Iris pigment epithelial cell (primary cell): ENCODE data around the gene CX3CL1.
A peak's percentile ranks its signal among the peaks of the same experiment; 100 is the strongest.

ENCODE experiments used
- DNase-seq: peaks from one replicate; pipeline ENCODE4 v3.0.0-alpha.2; 2011; ENCODE audit warnings: low read depth

CX3CL1 gene

DNA sequence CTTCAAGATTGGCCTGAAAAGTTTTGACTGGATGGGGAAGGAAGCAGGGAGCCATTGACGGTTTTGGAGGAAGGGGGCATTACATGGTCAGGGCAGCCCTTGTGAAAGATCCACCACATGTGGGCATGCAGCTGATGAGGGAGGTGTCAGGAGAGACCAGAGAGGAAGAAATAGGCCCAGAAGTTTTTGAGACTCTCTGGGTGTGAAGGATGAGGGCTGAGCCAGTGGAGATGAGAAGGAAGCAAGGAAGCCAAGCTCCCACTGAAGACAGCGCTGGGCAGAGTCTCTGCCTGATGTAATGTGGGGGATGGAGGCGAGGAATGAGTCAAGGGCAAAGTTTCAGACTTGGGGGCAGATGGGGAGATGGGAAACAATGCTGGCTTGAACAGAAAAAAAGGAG is 32.8 kb downstream of the CX3CL1 start:
- no peak for DNase-seq

DNA sequence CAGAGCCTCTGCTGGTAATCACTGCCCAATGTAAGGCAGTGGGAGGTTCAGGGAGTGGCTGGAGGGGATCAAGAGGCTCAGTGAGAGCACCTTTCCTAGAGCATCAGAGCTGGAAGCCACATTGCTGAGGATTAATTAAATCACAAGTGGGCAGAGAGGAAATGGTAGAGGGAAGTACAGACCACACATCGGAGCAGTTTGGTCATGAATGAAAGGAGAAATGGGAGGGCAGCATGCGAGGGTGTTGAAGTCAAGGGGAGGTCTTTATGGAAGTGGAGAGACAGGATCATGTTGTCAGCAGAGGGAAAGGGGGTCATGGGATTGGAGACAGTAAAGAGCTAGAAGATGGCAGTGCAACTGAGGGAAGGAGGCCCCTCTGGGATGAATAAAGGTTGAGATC is 34.6 kb downstream of the CX3CL1 start:
- DNase-seq = no peak

DNA sequence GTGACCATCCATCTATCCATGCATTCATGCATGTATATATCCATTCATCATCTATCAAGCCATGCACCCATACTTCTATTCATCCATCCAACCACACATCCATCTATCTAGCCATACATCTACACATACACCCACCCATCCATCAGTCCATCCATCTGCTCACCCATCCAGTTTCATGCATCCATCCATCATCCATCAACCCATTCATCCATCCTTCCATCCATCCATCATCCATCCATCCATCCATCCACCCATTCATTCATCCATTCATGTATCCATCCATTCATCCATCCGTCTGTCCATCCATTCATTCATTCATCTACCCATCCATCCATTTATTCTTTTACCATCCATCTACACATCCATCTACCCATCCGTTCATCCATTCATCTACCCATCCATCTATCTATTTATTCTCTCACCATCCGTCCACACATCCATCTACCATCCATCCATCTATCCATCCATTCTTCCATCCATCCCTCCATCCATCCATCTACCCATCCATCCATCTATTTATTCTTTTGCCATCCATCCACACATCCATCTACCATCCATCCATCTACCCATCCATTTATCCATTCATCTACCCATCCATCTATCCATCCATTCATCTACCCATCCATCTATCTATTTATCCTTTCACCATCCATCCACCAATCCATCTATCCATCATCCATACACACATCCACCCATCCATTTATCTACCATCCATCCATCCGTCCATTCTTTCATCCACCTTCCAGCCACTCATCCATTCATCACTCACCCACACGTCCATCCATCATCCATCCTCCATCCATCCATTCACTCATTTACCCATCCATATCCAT is 35.4 kb downstream of the CX3CL1 start:
- no peak for DNase-seq

DNA sequence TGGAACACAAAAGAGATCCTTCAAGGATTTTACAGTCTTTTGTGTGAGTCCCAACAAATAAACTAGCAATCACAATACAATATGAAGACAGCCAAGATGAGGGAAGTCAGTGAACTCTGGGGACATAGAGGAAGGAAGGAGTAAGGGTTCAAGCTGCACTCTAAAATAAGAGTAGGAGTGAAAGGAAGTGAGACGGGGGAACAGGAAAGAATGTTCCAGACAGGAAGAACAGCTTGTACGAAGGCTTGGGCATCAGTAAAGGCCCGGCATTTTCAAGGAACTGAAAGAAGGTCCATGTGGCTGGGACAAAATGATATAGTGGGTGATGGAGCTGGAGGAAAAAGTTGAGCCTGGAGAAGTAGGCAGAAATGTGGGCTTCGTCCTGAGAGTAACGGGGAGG is 36.8 kb downstream of the CX3CL1 start:
- DNase-seq = no peak

DNA sequence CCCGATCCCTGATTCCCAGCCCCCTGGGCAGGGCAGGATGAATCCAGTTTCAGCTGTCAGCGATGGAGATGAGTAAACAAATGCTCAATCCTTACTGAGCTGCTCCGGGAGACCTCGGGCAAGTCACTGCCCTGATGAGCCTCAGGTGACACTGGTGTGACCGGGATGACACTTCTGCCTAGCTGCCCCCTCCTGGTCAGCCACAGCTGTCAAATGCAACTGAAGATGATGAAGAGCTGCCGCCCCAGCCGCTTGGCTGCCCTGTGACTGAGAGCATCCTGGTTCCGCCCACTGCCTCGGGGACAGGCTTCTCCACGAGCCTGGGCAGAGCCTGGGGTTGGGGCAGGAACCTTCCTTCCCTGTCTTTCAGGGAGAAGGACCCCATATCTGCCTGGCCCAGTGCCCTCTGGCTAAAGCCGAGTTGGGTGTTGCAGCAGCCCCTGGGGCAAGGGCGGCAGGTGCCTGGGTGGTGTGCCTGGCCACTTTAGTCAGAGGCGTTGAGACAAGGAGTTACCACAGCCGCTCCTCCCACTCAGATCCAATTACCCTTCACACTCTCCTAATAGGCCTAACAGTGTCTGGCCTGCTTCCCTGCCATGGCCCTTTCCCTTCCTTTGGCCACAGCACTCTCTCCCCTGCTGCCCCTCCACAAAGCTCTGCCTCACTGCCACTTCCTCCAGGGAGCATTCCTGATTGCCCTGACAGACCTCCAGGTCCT is 37.7 kb downstream of the CX3CL1 start:
- no peak for DNase-seq

DNA sequence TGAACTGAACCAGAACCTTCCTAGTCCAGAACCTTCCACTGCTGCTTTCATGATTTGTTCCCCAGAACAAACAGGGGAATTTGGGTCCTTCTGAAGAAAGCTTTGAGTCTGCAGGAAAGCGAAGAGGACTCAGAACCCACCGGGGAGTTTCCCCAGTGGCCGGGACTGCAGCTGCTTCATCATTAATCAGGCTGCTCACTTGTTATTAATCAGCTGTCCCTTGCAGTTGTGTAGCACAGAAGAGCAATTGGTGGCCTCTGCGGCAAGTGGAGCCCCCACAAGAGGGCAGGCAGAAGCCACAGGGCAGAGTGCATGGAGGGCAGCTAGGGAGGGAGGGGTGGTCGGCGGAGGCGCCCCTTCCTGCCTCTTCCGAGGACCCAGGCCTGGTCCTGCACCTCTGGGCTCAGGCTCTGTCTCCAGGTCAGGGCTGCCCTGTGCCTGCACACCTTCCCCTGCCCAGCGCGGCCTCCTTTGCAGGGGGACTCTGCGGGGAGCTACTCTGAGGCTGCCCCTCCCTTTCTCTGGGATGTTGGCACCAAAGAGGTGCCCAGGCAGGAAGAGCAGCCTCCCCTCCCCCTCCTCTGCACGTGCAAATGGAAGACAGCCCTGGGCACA is 39.2 kb downstream of the CX3CL1 start:
- no peak for DNase-seq

DNA sequence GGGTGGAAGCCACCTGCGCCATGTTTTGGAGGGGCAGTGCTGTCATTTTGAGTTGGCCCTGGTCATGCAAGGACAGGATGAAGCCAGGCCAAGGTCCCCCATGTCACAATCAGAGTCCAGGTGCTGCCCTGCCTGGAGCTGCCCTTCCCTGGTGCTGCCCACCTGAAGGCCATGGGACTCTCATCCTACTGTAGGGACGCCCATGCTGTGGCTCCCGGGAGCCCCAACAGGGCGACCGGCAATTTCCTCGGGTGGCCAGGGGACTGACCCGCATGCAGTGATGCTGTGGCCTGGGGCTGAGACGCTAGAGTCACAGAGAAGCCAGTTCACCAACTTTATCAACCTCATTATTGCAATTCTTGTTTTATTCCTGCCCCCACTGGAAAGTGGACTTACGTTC is 40.3 kb downstream of the CX3CL1 start:
- DNase-seq = no peak

DNA sequence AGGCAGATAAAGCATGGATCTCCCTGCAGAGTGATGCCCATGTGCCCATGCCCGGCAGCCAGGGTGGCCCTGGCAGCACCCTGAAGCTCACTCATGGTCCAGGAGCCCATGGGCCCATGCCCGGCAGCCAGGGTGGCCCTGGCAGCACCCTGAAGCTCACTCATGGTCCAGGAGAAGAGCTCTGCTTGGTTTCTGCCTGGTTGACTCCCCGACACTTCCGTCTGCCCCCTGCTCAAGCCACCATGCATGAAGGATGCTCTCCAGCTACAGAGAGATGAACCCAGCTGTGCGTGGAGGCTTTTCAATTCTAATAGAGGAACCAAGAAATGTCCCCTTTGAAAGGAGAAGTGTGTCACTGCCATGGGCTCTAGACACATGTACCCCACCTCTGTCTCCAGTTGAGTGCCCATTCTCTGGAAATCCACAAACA is 41.0 kb downstream of the CX3CL1 start:
- DNase-seq = no peak

DNA sequence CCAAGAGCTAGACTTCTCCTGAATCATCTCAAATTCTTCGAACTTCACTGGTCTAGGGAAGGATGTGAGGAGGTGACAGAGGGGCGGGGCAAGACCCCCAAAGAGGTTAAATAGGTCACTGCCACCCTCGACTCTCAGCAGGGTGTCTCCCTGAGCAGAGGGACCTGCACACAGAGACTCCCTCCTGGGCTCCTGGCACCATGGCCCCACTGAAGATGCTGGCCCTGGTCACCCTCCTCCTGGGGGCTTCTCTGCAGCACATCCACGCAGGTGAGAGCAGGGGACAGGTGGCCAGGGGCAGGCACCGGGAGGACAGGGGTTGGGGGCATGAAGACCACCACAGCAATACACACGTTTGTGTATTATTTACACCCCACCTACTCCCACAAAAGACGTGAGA is 41.4 kb downstream of the CX3CL1 start:
- DNase-seq = no peak

DNA sequence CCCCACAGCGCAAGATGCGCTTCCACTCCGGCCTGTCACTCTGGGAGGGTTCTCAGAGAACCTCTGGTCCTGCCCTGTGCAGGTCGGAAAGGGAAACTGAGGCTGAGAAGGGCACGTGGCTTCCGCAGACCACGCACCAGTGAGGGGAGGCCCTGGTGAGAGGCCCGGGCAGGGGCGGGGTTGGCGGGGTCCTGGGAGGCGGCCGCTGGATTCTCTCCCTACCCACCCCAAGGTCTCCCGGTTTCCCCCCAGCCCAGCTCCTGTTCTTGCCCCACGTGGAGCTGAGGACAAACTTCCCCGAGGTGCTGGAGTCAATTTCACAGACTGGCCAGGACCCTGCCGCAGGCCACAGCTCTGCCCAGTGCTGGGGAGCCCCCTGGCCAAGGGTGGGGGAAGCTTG is 43.8 kb downstream of the CX3CL1 start:
- DNase-seq = no peak

DNA sequence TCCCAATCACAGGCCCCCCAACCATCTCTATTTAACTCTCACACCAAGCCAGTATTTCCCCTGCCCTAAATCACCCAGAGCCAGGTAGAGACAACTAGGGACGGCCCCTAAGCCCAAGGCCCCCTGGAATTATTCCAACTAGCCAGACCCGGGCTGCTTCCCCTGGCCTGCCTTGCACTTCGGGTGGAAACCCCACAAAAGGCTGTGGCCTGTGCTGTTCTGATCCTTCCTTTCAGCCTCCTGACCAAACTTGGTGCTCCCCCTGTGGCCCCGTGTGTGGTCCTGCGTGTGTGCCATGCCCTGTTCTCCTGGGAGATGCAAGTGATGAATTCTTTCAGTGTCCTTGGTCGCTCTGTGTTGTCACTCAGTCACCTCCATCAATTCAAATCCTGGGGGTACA is 47.2 kb downstream of the CX3CL1 start:
- DNase-seq = no peak

DNA sequence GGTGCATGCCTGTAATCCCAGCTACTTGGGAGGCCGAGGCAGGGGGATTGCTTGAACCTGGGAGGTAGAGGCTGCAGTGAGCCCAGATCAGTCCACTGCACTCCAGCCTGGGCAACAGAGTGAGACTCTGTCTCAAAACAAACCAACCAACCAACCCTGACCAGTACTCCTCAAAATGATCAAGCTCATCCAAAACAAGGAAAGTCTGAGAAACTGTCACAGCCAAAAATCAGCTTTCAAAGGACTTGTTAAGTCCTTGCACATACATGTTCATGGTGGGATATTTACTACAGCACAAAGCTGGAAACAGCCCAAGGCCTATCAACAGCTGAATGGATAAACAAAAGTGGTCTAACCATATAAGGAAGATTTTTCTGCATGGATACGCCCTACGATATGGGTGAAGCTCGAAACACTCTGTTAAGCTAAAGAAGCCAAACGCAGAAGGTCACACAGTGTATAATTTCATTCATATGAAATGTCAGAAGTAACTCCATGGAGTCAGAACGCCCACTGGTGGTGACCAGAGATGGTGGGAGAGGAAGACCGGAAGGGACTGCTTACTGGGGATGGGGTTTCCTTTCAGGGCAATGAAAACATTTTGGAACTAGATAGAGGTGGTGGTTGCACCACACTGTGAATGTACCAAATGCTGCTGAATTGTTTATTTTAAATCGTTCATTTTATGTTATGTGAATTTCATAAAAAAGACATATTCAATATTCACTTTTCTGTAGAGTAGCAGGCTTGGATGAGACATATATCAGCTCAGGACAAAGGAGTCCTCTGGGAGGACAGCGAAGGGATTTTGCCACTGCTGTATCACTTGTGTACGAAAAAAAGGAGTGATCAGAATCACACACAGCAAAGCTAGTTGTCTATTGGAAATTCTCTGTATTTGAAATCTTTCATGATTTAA is 50.0 kb downstream of the CX3CL1 start:
- DNase-seq = peak; percentile 65

DNA sequence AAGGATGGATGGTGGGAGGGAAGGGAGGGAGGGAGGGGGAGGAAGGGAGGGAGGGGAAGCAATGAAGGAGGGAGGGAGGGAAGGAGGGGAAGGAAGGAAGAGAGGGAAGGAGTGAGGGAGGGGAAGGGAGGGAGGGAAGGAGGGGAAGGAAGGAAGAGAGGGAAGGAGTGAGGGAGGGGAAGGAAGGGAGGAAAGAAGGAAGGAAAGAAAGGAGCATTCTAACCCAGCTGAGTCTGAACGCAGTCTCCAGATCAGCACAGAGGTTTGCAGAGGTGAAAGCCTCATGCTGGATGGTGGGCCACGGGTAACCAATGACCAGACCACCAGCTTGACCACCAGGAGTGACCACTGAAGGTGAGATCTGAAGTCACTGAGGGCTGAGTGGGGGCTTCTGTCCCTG is 50.9 kb downstream of the CX3CL1 start:
- no peak for DNase-seq

DNA sequence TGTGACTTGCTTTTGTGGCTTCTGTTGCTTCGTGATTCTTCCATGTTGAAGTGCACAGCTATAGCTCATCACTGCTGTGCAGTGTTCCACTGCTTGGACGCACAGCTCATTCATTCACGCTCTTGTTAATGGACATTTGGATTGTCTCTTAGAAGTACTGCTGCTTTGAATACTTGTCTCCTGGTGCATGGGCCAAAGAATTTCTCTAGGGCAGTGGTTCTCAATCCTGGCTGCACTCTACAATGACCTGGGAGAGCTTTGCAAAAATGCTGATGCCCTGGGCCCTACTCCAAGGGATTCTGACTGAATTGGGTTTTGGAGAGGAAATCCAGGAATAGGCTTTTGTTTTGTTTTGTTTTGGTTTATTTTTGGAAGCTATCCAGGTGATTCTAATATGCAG is 52.3 kb downstream of the CX3CL1 start:
- DNase-seq = no peak

DNA sequence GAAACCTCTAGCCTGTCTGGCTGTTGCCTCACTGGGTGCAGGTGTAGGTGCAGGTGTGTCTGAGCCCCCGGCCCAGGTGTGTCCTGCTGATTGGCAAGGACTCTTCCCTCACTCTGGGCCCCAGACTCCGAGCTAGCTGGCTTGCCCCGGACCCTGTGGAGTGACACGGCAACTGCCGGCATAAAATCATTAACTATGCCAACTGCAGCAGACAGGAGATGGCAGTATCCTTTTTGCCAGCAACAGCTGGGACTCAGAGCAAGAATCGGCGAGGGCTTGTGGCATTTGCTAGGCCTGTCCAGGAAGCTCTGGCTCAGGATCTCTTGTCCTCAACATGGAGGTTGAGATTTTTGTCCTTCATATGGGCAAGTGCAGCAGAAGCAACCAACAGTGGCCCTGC is 54.1 kb downstream of the CX3CL1 start:
- DNase-seq = no peak

DNA sequence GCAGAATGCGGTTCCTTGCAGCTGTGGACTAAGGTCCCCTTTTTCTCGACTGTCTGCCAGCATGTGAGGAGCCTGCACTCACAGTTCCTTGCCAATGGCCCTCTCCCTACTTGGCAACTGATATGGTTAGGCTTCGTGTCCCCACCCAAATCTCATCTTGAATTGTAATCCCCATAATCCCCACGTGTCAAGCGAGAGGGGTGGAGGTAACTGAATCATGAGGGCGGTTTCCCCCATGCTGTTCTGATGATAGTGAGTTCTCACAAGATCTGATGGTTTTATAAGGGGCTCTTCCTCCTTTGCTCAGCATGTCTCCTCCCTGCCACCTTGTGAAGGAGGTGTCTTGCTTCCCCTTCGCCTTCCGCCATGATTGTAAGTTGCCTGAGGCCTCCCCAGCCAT is 55.0 kb downstream of the CX3CL1 start:
- no peak for DNase-seq

DNA sequence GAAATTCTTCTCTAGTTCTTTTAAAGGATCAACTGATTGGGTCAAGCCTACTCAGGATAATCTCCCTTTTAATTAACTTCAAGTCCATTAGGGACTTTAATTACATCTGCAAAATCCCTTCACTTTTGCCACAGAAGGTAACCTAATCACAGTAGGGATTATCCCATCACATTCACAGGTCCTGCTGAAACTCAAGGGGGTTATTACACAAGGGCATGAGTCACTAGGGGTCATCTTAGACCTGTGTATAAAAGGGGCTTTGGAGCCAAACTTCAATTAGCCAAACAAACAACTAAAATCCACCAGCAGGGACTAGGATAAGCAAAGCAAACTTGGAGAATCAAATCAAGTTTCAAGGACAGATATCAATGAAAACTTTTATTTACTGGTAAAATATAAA is 55.5 kb downstream of the CX3CL1 start:
- peak; percentile 23 for DNase-seq

DNA sequence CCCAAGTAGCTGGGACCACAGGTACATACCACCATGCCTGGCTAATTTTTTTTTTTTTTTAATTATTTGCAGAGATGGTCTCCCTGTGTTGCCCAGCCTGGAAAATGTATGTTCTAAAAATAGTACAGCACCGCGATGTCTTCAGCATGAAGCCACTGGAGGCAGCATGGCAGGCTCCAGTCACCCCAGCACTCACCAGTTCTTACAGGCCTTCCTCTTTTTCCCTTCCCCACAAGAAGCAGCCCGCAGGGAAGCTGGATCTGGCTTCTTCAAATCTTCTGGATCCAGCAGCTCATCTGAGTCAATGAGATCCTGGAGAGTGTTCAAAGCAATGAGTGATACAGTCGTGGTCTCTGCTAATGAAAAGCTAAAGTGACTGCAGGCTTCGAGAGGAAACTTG is 58.7 kb downstream of the CX3CL1 start:
- DNase-seq = no peak

DNA sequence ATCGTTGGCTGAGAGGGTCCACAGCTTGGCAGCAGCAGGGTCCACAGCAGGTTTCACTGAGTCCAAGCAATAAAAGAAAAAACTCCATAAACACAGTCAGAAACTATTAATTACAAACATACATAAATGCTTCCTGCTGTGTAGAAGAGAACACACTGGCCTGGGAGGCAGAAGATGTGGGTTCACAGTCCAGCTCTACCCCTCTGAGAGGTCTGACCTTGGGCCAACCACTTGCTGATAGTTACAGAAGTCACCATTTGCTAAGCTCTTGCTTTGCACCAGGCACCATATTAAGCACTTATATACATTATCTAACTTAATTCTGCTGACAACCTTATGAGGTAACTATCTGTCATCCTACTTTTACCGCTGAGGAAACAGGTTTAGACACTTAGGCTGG is 60.2 kb downstream of the CX3CL1 start:
- no peak for DNase-seq

DNA sequence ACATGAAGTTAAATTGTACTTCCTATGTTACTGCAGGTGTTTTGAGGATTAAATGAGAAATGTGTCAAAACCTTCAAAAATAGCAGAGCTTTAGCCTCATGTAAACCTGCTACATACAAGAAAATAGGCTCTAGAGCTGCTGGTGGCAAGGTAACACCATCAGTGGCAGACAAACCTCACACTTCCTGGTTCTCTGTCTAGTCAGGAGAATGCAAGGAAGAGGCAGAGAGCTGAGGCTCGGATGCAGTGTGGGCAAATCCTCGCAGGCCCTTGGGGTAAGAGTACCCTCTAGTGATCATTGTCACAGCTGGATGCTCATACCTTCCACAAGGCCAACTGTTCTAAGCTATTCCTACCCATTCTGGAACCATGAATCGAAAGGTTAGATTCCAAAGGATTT is 60.7 kb downstream of the CX3CL1 start:
- no peak for DNase-seq

DNA sequence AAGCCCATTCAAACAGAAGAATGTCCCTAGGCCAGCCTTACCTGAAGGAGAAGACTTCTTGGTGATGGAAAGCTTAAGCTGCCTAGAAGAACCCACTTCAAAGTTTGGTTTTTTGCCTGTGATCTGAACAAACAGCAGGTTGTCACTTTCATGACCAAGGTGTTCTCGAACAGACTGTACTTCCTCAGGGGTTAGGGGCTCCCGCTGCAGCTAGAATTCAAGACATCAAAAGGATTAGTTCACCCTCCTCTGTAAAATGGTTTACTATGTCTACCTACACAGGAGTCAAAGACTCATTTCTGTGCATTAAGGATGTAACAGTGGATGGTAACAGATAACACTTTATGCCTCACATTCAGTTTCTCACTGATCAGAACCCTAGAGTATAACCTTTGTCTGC is 61.7 kb downstream of the CX3CL1 start:
- DNase-seq = no peak
